ENCODE measurements around the gene TBC1D2B.

The TBC1D2B gene

DNA sequence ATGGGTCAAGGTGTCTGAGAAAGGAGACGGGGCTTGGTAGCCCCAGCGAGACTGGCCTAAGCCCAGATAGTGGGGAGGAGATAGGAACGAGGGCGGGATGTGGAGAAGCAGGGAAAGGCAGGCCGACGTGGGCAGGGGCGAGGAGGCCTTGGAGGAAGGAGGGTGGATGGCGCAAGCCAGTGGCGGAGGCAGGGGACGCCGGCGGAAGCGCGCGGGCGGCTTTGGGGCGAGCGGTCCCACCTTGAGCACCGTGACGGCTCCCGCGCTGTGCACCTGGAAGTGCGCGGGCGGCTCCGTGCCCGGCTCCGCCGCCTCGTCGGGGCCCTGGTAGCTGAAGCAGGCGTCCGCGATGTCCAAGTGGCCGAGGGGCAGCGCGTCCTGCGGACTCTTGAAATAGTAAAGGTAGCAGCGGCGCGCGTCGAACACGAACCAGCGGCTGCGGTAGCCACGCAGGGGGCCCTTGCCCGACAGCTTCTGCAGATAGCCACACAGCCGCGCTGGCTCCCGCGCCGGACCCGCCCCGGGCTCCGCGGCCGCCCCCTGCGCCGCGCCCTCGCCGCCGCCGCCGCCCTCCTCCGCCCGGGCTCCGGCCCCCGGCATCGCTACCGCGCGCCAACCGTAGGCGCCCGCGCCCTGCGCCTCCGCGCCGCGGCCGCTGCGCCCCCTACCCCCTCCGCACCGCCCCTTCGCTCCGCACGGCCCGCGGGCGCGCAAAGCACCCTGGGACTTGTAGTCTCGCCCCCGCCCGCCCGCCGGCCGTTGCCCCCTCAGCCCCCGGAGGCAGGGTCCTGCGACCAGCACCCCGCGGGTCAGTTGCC lies at the start of gene TBC1D2B:
Gene TBC1D2B, minus strand, starts transcription at position 659 of the 818 bp plus-strand sequence. Its CDS starts 59 bp downstream, at position 600.
- peak; percentile 32 to 36 for DNase-seq

DNA sequence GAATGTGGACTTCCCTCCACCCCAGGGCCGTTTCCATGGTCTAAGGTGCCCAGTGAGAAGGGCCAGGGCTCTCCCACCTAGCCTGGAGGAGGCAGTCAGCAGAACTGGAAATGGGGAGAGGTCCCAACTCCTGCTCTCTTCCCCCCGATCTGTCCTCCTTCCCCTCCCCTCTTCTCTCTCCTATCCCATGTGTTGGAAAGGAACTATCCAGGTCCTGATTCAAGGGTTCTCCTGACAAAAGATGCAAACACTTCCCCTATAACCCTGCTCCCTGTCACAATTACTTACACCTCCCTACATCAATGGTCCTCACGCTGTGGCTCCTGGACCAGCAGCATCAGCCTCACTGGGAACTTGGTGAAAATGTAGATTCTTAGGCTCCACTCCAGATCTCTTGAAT lies 47.8 kb upstream of the TBC1D2B start:
- DNase-seq, result no peak

DNA sequence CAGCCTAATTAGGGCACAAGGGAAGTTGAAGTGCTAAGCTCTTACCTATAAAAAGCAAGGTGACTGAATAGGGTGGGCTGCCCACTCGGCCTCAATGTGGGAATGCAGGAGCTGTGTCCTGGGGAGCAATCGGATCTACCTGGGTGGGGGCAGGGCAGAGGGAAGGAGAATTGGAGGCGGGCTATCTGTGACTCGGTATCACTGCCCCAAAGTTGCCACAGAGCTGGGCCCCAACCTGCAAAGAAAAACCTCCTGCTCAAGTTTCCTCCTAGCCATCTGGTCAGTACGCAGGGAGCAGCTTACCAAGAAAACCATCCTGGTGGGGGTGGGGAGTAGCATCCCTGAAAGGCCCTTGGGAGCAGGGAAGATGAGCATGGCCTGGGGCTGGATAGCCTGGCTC lies 43.0 kb upstream of the TBC1D2B start:
- DNase-seq, result no peak

DNA sequence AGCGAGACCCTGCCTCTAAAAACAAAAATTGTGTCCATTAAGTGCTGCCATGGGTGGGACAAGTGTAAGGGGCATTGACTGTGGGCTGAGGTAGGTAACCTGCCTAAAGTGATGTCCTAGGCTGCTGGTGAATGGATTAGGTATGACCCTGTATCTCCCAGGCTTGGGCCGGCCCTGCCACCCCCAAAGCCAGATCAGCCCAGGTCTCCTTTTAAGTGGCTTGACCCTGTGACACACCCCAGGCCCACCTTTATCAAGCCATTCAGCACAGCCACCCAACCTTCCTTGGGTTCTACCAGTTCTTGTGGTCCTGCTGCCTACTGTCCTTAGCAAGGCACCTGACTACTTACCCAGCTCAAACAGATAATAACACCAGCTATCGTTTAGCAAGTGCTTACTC lies 35.0 kb upstream of the TBC1D2B start:
- no peak for DNase-seq

DNA sequence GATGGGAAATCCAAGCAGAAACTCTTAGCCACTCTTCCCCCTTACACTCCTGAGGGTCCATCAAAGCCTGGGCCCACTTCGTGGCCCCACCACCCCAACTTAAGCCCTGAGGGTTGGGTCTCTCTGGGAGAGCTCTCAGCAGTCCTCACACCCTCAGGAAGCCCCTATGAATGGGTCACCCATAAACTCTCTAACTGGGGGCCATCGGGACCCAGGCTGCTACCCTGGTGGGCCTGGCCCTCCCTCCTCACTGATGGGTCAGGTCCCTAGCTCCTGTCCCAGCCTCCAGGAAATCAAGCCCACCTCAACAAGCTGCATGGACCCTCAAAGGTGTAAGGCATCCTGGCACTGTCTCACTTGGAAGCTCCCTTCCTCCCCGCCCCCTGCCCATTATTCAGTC lies 34.3 kb upstream of the TBC1D2B start:
- DNase-seq, result no peak

DNA sequence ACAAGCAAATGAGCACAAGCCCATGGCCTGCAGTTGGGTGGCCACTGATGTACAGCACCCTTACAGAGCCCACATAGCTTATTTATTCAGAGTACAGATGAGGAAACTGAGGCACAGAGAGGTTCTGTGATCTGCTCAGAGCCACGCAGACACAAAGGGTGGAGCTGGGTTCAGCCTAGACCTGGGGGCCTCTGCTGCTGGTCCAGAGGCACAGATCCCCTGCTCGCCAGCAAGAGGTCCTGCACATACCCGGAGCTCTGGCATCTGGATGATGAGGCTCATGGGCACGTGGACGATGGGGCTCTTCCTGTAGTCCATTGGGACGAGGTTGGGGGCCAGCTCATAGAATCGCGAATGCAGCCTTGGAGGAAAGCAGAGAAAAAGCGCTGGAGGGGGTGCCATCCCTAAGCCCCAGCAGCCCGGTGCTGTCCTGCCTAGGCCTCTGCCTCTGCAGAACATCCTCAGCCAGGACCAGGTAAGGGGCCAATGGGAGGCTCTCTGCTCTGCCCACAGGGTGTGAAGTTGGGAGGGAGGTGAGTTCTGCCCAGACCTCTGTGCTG lies 33.5 kb upstream of the TBC1D2B start:
- DNase-seq, result no peak

DNA sequence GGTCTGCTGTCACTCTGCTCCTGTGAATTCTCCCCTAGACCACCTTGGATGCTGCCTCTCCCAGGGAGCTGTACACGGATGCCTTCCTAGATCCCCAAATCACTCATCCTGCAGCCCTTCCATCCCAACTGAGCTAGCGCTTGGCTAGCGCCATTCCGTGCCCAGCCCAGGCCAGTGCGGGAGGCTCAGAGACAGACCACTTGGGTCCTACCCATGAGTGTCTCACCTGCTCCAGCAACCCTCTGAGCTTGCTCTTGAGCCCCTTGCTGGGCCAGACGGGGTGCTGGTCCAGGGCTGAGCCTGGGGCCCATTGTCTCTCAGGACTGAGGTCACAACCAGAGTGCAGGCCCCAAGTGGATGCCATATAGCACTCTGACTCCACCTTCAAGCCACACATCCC lies 32.6 kb upstream of the TBC1D2B start:
- DNase-seq, result no peak

DNA sequence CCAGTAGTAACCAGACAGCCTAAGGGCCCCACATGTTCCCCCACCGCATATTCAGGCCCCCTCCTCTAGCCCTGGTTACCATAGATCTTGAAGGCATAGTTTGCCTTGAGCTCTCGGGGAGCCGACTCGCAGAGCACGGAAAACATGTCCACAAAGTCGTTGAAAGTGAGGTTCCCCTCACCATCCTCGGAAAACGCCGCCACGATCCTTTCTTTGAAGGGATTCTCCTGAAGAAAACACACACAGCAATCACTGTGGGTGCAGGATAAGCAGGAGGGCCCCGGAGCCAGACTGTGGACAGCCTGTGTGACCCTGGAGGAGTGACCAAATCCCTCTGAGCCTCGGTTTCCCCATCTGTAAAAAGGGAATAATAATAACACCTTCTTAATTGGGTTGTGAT lies 31.6 kb upstream of the TBC1D2B start:
- DNase-seq, result no peak

DNA sequence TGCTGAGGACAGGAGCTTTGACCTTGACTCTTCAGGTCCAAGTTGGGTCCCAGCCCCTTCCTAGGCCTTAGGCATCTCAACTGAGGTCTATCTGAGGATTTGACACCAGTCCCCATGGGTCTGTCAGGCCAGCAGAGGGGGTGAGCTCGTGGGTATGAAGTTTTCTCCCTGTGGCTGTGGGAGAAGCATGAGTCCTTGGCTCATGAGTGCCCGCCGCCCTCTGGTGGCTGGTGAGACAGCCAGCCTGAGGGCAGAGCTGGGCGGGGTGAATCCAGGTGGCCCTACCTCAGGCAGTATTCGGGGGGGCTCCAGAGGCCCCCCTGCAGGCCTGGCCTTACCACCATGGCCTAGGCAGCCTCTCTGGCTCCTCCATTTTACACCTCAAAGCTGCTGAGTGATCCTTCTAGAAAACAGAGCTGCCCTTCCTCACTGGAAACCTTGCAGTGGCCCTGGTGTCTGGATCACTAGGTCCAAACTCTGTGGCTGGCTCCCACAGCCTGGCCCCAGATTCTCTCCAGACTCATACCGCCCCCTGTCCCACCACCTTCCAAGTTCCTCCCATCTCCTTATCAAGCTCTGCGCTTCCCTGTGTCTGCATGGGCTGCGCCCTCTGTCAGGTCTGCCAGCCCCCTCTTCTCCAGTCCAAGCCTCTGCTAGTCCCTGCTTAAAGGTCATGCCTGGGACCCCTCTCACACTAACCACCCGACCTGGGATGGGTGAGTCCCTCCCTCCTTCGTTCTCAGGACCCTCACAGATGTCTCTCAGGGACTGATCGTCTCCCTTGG lies 31.0 kb upstream of the TBC1D2B start:
- DNase-seq, result peak; percentile 83 to 90

DNA sequence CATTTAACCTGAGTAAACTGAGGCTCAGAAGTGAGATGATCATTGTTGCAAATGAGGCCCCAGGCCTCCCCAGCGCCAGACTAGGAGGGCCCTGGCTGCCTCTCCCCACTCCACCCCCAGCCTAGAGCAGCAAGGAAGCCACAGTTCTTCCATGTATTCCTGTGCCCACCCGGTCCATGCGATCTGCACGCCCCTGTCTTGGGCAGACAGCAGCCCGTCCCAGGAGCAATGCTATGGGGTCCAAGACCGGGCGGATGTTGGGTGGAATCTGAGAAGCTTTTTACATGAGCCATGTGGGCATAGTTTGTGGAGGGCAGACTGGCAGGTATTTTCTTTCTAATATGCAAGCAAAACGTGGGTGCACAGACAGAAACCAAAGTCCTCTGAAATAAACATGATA lies 30.0 kb upstream of the TBC1D2B start:
- no peak for DNase-seq

DNA sequence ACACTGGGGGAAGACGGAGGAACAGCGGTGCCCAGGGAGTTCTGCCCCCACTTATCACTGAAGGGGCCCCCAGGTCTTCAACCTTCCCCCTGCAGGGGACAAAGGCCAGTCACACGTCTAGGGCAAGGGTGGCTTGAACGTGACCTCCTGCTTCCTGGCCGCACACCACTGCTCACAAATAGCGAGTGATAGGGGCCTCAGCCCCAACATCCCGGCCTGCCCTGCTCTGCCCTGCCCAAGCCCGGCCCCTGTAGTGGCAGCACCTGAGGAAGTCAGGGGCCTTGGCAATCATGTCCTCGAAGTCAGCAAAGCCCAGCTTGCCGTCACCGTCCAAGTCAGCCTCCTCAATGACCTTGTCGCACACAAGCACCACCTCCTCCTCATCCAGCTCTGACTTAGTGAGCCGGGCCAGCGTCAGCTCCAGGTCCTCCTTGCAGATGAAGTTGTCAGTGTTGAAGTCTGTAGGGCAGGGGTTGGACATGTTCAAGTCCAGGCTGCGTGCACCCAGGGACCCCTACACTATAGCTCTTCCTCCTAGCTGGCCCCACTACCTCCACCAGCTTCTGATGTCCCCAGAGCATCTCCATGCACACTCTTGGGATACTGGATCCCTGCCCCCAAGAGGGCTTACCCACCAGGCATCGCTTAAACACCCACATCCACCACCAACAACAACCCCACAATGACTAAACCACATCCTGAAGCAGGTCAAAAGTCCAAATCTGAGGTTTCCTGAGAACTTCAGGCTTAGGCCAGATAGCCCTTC lies 28.1 kb upstream of the TBC1D2B start:
- no peak for DNase-seq

DNA sequence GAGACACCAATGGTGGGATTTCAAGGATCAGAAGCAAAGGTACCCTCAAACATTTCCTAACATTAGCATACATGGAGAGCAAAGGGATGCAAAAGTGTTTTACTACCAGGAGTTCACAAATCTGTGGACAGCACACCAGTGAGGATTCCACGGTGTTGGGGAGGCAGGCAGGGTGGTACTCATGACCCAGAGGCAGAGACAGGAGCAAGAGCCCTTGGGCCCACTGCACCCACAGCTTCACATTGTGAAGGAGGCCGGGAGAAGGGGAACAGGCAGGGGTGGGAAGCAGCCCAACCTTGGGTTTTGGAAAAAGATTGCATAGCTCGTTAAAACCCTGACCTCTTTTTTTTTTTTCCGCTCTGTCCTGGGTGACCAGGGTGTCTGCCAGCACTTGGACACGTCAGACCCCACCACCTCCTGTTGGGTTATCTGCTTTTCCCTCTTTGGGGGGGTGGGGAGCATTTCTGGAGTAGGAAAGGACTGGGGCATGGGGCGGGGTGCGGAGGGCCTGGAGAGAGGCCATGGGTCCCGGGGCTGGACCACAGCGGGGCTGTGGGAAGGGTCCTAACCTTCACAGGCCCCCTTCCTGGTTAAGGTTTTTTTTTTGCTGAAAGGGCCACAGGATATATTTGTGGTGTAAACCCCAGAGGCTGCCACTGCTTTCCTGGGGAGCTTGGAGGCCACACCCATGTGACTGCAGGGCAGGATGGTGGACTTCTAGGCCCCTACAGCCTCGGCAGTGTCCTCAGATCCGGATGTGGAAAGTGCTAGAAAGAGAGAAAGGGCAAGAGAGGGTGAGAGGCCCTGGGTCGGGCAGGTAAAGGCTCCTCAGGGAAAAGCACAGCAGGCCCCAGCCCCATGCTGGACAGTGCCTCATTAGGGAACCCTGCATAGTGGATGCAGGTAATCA lies 27.3 kb upstream of the TBC1D2B start:
- DNase-seq, result no peak

DNA sequence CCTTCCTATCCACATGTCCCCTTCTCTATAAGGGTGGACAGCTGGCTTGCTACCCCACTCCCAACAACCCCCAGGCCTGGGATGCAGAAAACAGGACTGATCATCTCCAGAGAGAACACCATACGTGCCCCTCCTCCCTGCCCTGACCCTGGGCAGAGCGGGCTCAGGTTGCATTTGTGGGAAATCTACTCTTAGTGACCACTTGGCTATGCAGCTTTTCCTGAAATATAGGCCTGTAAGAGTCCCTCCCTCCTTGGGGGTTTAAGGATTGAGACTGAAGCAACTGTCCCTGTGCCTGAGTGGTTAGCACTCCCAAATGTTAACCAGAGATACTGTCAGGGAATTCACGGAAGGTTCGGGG lies 26.6 kb upstream of the TBC1D2B start:
- no peak for DNase-seq

DNA sequence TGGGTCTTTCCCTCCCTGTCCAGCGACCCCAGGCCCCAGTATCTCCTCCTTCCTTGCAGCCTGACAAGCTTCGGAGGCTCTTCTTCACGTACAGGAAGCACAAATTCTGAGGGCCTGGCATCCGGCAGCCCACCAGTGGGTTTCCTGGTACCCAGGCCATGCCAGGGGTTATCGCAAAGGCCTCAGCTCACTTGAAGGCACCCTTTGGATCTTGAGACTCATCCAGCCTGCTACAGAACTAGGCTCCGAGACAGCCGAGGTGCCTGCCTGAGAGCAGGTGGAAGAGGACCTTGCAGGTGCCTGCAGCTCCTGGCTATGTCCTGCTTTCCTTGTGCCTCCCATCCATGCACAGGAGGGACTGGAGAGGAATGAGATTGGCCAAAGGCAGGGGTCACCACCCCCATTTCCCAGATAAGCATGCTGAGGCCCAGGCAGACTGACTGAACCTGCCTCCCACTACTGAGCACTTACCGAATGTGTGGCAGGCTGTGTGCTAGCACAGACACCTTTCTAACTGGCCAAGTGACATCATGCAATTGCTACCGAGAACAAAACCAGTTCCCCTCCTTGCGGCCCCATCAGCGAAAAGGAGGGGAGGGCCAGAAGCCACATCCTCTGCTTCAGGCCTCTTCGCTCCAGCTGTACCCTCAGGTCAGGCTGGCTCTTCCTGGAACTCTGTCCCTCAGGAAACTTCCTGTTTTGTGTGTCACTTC lies 26.1 kb upstream of the TBC1D2B start:
- peak; percentile 62 to 72 for DNase-seq

DNA sequence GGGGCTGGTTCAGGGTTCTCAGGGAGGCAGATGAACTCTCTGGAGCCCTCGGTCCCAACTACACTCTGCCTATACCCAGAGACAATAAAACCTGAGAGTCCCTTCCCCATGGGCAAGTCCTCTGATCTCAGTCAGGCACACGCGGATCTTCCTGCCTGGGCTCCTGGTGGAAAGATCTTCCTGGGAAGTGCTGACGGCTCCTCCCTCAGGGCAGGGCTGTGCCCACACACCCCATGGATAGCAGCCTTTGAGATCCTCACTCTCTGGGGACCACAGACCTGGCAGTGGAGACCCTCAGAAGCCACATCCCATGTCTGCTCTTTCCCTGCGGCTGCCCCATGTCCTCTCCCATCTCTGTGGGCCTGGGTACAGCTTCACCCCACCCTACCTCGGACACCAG lies 25.2 kb upstream of the TBC1D2B start:
- no peak for DNase-seq

DNA sequence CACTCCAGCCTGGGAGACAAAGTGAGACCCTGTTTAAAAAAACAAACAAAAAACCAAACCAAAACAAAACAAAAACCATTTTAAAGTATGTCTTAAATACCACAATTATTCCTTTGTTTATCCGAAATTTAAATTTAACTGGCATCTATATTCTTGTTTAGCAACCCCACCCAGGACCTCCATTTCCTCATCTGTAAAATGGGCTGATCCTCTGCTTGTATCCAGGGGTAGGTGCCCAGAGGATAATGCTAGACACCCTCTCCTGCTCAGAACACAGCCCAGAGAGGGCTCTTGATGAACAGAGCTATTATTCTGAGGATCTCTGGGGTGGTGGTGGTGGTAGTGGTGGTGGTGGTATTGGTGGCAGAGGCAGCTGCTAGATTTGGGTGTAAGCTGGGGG lies 24.7 kb upstream of the TBC1D2B start:
- no peak for DNase-seq

DNA sequence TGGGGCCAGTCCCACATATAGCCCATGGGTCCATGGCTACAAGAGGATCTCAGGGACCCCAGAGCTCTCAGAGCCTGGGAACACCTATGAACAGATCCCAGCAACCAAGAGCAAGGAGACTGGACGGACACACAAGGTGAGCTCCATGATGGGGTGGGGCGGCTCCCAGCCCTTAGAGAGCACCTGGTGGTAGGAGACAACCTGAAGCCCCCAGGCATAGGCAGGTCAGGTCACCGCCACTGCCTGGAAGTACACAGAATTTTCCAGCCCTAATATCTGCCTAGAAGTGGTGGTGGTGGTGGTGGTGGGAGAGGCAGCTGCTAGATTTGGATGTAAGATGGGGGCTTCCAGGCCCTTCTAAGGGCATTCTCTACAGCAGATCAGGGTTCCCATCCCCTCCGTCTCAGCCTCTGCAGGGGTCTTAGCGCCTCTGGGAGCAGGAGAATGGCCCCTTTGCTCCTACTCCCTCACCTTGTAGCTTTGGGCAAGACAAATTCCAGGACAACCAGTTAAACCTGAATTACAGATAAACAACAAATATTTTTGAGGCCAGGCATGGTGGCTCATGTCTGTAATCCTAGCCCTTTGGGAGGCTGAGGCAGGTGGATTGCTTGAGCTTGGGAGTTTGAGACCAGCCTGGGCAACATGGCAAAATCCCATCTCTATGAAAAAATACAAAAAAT lies 24.1 kb upstream of the TBC1D2B start:
- no peak for DNase-seq

DNA sequence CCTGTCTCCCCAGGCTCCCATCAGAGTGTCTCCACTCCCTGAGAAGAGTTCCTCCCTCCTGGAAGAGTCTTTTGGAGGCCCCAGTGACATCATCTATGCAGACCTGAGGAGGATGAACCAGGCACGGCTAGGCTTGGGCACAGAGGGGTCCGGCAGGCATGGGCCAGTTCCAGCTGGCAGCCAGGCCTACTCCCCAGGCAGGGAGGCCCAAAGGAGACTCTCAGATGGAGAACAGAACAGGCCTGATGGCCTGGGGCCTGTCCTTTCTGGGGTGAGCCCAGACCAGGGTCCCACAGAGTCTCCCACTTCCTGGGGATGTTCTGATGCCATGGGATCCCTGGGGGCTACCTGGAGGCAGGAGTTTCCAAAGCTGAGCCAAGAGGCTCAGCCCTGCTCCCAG lies 23.4 kb upstream of the TBC1D2B start:
- DNase-seq, result no peak

DNA sequence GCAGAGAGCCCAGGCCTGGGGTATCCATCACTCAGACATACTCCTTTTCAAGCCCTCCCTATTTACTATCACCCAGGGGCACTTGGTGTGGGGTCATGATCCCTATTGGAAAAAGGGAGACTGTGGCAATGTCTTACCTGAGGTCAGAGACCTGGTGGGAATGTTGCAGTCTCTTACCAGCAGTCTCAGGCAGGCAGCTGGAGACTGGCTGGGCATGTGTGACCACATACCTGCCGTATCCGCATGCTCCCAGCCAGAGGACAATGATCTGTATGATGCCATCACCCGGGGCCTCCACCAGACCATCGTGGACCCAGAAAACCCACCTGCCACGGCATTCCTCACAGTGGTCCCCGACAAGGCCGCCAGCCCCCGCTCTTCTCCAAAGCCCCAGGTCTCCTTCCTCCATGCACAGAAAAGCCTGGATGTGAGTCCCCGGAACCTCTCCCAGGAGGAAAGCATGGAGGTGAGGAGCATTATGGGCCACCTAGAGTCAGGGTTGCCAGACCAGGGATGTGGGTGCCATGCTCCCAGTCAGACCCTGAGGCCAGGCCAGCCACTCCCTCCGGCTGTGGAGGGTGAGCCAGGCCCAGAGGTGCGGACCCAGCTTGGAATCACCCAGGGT lies 20.7 kb upstream of the TBC1D2B start:
- DNase-seq, result no peak

DNA sequence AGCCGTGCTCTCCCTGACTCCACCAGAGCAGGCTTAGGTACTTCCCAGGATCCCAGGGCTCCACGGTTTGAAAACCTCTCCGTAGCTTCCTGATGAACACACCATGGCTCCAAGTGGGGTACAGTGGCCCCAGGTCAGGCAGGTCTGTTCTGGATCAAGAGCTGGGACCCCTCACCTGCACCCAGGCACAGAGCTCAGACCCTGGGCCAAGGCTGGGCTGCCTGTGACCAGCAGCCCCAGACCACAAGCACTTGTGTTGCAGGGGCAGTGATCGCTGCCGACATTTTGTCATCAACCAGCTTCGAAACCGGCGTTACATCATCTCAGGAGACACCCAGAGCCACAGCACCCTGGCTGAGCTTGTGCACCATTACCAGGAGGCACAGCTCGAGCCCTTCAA lies 20.2 kb upstream of the TBC1D2B start:
- DNase-seq, result no peak
